ENCODE measurements around the gene GDPGP1. TPM values are rescaled to one million over a fixed set of nuclear protein-coding genes. Genes with fewer than 3 reads are reported as not detected.

The GDPGP1 gene
- total and polyA plus RNA-seq, 10 of the 15 experiments (the other 5 are each of a cell fraction or from before 2014, with no cell fraction given) = 0.68 to 8.9 (median 3.0) TPM

- ChIA-PET POLR2A (interaction anchor here (1.0 to 1.2 kb wide), 3 partner anchors 15 to 96 kb away, joined by 3 to 4 read pairs (median 3); no protein-coding TSS in a partner anchor), RAD21 (ENCODE audit: unreplicated experiment) (interaction anchor here (0.6 to 1.9 kb wide), 3 partner anchors 26 to 33 kb away, joined by 3 to 4 read pairs (median 3); no protein-coding TSS in a partner anchor), SMC1A (ENCODE audit: uncharacterized antibody, unreplicated experiment) (interaction anchor here (1.1 kb wide), 1 partner anchor 30 kb away, joined by 3 read pairs; no protein-coding TSS in a partner anchor), CTCF (interaction anchor here (1.3 kb wide), 2 partner anchors 27 to 33 kb away, joined by 3 to 6 read pairs; no protein-coding TSS in a partner anchor)
- Histone ChIP-seq H3K27ac (ENCODE audit: control insufficient read depth, insufficient read depth) (no peak overlapping the region), H3K4me2 (ENCODE audit: control insufficient read depth, insufficient read depth) (no peak overlapping the region), H3K9me3 (replicated peaks; ENCODE audit: control insufficient read depth, insufficient read depth, low read length) (no peaks in the 10 kb centered on the region), H4K20me1 (ENCODE audit: control insufficient read depth, insufficient read depth) (no peaks in the 10 kb centered on the region), H3K36me3 (ENCODE audit: control insufficient read depth in 2 of 2, insufficient read depth in 2 of 2, low read length in 1 of 2) (0 out of 4 replicates have a peak, but pooled peaks cover 0 to 2% of the 10 kb centered on the region in 2 experiments), H2AFZ (ENCODE audit: control insufficient read depth, low read depth, low read length) (no peak overlapping the region), H3K4me1 (ENCODE audit: control insufficient read depth, insufficient read depth, low read length) (peaks cover 40% of the 10 kb centered on the region), H3K79me2 (ENCODE audit: control insufficient read depth, insufficient read depth, low read length) (peaks cover 1% of the 10 kb centered on the region; the same call in 1 of the 2 replicates), H3K27me3 (replicated peaks in 1 of 2; ENCODE audit: control insufficient read depth in 2 of 2, insufficient read depth in 2 of 2, low read length in 1 of 2) (no peaks in the 10 kb centered on the region), H3K4me3 (no peak overlapping the region), H3K9ac (ENCODE audit: control insufficient read depth, insufficient read depth, low read length) (no peak overlapping the region)
- 100% methylated on average over 2 of the region's 2 CpGs for WGBS (ENCODE audit: insufficient coverage, insufficient replicate concordance, low lambda C conversion rate, missing lambda C conversion rate)
- TF ChIP-seq ZNF384 (IDR thresholded peaks at IDR 0.05; ENCODE audit: borderline replicate concordance, low read depth, low read length) (no peak), CREM (IDR thresholded peaks at IDR 0.05; ENCODE audit: low read depth) (no peak), JUNB (IDR thresholded peaks at IDR 0.05) (no peak), CHD1 (IDR thresholded peaks at IDR 0.05; ENCODE audit: low read depth, low read length) (no peak), ZNF622 (IDR thresholded peaks at IDR 0.05) (no peak), PRDM15 (CRISPR knock-in tag; IDR thresholded peaks at IDR 0.05) (no peak), PAX8 (IDR thresholded peaks at IDR 0.05) (no peak), GATAD2B (conservative IDR thresholded peaks at IDR 0.05; ENCODE audit: low read depth) (no peak), EP300 (IDR thresholded peaks at IDR 0.05; ENCODE audit: borderline replicate concordance in 1 of 2, control insufficient read depth in 1 of 2, low read depth in 2 of 2, low read length in 2 of 2) (no peak), RUNX3 (IDR thresholded peaks at IDR 0.05; ENCODE audit: low read length) (no peak), HDAC6 (IDR thresholded peaks at IDR 0.05; ENCODE audit: unreplicated experiment) (no peak), SMC3 (IDR thresholded peaks at IDR 0.05; ENCODE audit: borderline replicate concordance, low read length) (no peak), ETV6 (conservative IDR thresholded peaks at IDR 0.05 in 1 of 2, IDR thresholded peaks at IDR 0.05 in 1 of 2; ENCODE audit: borderline replicate concordance in 1 of 2, low read depth in 1 of 2) (no peak), TCF3 (IDR thresholded peaks at IDR 0.05; ENCODE audit: borderline replicate concordance, insufficient read depth, low read depth, low read length) (no peak), ASH2L (IDR thresholded peaks at IDR 0.05; ENCODE audit: borderline replicate concordance, low read depth) (no peak), CBX3 (IDR thresholded peaks at IDR 0.05; ENCODE audit: borderline replicate concordance, low read depth) (no peak), NBN (IDR thresholded peaks at IDR 0.05) (no peak), CHD4 (IDR thresholded peaks at IDR 0.05) (no peak)
- FAIRE-seq (no peak), DNase-seq (ENCODE audit: low read depth, low spot score) (no peak), ATAC-seq (no peak)
- in situ Hi-C loops (cut with MboI) = no loop called here
- BruUV-seq (replicated peaks) = no TSS peak
- intact Hi-C loops (cut with micrococcal nuclease; ENCODE audit: unreplicated experiment) = loop anchor here (5.0 kb wide), 1 partner anchor 38 kb away; the partner anchor contains the start of genes CIB1 and GDPGP1
Measured at GRCh38 chr15:90194655-90195054, 39.4 kb upstream of the GDPGP1 start.
